Activated T-helper 9 cell treated with anti-CD3 and anti-CD28 coated beads, Interleukin-2, amount 50 U/mL, for 16 hours (primary cell): ENCODE results near the gene SECTM1.

ENCODE experiments used
- DNase-seq: peaks from one replicate; pipeline ENCODE4 v3.0.0-alpha.2; 2020; ENCODE audit warnings: low read depth

Gene SECTM1

GRCh38 chr17:82299452-82299851 lies 34.1 kb downstream of the SECTM1 start:
- DNase-seq = no peak

DNA sequence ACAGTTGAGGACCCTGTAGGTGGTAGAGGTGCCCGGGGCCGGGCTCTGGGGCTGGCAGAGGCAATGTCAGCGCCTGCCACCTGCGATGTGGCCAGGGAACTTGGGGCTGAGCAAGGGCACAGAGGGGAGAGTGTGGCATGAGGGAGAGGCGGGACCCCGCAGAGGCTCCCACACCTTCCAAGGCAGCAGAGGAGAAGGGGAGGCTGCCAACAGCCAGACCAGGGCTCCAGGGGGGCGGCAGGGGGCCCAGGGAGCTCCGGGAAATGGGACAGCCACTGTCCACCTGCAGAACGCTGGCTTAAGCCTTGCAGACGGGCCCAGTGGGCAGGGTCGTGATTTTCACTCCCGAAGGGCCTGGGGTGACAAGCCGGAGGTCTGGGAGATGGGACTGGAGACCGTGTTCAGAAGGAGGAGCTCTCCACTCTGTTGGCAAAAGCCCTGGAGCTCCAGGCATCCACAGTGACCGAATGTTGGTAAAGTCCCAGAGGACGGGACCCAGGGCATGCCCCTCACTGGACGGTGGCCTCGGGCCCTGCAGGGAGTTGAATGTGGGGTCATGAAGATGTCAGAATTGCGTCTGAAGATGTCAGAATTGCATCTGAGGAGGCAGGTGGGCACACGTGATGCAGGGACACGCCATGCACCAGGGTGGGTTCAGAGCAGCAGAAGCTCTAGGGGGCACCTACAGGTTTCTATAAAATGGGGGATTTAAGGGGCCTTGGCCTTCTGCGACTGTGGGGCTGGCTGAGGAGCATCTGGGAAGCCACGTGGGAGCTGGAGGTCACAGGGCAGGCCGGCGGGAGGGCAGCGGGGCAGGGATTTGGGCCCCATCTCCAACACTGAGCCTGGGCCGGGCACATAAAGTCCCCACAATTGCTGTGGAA lies 34.8 kb downstream of the SECTM1 start:
- DNase-seq = no peak

GRCh38 chr17:82297714-82298537 lies 35.6 kb downstream of the SECTM1 start:
- peak; percentile 88 for DNase-seq

DNA sequence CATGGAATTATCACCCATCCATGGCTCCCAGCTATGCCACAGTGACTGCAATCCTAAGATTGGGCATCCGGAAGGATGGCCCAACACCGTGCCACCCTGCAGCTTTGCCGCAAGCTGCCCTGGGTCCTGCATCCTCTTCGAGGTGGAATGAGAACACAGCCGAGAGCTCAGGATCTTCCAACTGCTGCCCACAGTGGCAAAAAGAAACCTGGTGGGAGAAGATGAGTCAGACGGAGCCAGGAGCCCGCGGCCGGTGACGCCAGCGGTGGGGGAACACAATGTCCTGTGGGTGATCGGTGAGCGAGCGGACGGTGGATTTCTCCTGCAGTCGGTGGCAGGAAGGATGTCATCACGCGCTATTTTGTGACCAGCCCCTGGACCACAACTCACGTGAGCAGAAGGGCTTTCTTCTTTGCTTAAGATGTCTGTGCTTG lies 36.3 kb downstream of the SECTM1 start:
- DNase-seq = peak; percentile 81

DNA sequence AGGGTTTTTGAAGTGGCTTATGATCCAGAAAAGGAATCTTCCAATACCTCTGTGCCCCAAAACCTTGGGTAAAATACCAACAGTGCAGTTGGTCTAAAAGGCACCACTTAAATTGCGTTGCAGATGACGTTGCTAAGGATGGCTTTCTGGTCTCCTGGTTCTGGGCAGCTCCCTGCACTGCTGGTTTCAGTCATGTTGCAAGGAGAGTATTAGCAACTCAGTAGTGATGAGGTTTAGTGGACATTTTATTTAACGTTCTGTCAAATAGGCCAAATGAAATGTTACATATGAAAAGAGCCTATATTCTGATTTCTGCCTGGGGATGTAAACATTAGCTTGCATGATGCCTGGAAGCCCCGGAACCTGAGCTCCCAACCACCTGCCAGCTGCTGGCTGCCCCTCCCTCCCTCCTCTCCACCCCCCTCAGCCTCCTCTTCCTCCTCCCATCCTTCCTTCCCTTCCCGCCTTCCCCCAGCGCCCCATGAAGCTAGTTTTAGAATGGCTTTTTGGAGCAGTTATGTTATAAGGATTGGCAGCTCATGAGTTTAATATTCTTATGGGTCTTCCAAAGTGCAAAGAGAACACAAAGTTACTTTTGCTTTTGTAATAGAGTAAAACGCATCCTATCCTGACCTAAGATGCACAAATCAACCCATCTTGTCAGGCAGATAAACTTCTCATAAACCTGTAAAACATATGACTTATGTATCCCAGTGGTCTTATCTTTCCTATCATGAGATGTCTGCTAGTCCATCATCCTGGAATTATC lies 36.9 kb downstream of the SECTM1 start:
- no peak for DNase-seq

DNA sequence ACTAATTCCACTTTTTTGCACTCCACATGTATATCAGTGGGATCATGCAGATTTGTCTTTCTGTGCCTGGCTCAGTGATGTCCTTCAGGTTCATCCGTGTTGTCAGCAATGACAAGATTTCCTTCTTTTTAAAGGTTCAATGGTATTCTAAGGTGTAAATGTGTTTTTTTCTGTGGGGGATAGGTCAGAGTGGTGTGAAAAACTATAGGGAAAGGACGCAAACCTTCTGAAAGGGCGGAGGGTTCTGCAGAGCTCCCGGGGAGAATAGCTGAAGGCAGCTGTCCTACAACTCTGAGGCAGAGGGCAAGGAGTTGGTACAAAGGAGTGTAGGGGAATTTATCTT lies 38.1 kb downstream of the SECTM1 start:
- DNase-seq = no peak

DNA sequence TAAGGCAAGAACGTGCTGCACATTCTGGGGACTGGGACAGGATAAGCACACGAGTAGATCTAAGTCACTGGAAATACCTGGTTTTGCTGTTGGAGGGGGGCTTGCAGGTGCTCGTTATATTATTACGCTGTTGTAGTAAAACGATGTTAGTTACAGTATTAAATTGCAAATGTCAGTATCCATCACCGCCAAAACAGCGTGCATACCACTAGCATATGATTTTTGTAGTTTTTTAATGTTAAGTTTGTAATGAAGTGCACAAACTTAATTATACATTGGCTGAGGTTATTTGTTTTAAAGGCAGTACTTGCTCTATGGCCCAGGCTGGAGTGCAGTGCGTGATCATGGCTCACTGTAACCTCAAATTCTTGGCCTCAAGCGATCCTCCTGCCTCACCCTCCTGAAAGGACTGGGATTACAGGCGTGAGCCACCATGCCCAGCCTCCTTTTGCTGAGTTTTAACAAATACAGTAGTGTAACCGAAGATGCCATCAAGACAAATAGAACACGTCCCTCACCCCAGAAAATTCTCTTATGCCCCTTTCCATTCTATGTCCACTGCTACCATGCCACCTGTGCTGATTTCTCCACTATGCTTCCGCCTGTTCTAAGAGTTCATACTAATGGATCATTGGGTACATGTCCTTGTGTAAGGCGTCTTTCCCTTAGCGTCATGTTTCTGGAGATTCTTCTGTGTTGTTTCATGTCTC lies 39.3 kb downstream of the SECTM1 start:
- DNase-seq = no peak

DNA sequence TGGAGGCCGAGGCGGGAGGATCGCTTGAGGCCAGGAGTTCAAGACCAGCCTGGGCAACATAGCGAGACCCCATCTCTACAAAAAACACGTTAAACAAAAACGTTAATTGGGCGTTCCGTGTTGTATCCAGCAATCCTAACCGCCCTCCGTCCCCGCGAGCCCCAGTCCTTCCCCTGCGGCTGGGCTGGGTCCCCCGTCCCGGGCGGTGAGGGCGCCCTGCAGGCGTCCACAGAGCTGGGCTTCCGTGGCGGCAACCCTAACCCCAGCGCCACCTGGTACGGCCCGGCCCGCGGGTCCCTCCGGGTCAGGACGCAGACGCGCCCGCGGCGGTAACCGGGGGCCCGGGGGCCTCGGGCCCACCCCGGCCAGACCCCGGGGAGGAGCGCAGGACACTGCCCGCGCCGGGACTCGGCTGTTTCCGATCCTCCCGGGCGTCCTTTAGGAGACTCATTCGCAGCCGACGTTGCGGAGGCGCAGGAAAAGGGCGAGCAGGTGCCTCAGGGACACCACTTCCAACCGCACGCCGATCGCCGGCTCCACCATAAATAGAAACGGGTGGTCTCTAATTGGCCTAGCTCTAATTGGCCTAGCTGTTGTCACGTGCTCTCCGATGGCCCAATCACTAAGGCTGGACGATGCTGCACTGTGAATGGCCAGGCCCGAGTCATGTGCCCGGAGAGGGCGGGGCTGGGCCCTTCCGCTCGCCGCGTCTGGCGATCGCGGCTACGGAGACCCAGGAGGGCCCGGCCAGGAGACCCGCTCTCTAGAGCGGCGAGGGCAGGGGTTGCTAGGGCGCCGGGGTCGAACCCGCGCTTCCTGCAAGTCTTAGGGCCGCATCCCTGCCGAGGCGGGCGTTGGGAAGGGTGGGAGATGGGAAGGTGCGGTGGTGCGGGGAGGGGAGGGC lies 41.1 kb downstream of the SECTM1 start:
- DNase-seq = peak; percentile 87

GRCh38 chr17:82291582-82292250 lies 41.9 kb downstream of the SECTM1 start:
- no peak for DNase-seq

DNA sequence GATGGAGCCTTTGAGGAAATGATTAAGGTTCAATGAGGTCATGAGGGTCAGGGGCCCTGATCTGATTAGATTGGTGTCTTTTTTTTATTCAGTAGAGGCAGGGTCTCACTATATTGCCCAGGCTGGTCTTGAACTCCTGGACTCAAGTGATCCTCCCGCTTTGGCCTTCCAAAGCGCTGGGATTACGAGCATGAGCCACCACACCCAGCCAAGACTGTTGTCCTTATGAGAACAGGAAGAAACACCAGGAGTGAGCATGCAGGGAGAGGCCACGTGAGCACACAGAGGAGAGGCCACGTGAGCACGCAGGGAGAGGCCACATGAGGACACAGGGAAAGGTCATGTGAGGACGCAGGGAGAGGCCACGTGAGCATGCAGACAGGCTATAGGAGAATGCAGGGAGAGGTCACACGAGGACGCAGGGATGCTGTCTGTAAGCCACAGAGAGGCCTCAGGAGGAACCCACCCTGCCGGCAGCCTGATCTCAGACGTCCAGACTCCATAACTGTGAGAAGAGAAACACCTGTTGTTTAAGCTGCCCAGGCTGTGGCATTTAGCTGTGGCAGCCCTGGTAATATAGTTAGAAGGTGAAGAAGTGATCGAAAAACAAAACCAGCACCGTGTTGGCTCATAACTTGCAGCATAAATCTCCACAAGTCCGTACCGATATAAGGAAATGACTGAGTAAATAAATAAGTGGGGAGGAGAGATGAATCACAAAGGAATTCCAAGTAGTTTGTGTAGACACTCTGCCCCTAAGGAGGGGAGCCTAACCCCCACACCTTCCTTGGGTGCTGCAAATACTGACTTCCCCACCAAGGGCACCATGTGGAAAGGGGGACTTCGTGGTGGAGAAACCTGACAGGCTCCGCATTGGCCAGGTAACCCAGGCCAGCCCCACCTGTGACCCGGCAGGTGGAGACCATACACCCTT lies 45.4 kb downstream of the SECTM1 start:
- no peak for DNase-seq

GRCh38 chr17:82287013-82287867 lies 46.3 kb downstream of the SECTM1 start:
- no peak for DNase-seq

- no peak for DNase-seq
Measured at GRCh38 chr17:82285141-82285540, 48.4 kb downstream of the SECTM1 start.

GRCh38 chr17:82283208-82283749 lies 50.3 kb downstream of the SECTM1 start:
- DNase-seq = no peak

GRCh38 chr17:82282239-82283207 lies 51.0 kb downstream of the SECTM1 start:
- DNase-seq = no peak

DNA sequence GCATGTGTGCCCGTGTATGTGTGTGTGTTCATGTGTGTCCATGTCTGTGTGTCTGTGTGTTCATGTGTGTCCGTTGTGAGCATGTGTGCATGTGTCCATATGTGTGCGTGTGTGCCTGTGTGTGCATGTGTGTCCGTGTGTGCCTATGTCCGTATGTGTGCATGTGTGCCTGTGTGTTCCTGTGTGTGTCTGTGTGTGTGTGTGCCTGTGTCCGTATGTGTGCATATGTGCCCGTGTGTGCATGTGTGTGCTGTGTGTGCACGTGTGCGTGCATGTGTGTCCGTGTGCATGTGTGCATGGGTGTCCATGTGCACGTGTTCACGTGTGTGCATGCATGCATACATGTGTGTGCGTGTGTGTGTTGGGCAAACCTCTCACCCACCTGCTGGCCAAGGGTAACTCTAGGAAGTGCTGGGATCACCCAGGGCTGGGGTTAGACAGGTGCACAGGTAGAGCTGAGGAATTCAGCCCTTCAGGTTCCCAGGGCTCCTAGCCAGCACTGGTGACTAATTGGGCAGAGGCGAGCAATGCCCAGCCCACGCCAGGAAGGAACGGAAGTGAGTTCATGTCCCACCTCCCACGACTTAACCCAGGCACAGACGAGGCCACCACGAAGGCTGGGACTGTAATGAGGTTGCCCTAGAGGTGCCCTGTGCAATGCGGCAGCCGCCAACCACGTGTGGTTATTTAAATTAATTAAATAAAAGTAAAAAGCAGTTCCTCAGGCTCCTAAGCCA lies 51.9 kb downstream of the SECTM1 start:
- peak; percentile 61 for DNase-seq

DNA sequence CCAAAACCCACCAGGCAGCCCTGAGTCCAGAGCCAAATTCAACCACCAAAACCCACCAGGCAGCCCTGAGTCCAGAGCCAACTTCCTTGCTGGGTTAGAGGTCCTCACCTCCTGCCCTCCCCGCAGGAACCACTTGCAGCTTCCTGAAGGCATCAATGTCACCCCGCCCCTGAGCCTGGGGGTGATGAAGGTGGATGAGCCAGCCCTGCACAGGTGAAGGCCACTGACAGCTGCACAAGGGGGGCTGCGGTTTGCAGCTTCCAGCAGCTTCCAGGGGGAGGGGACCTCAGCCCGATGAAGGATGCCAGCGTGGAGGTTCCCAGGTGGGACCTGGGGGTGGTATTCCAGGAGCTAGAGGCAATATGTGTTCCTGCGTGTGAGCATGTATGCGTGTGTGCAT lies 52.5 kb downstream of the SECTM1 start:
- DNase-seq = no peak
